HEK293 (cell line): Measurements from ENCODE around the gene APBA1.

Experiments used
- CTCF ChIP-seq: fragments of 450-650 bp; formaldehyde crosslinking; IDR thresholded peaks from 2 replicates; pipeline ENCODE4 v1.5.1; 2016; ENCODE audit warnings: missing biosample characterization, missing genetic modification characterization
- KLF1 ChIP-seq: fragments of 450-650 bp; formaldehyde crosslinking; IDR thresholded peaks from 2 replicates; pipeline ENCODE4 v1.5.1; 2016; ENCODE audit warnings: missing biosample characterization, missing genetic modification characterization
- ZFP37 ChIP-seq: fragments of 450-650 bp; formaldehyde crosslinking; IDR thresholded peaks from 2 replicates; pipeline ENCODE4 v1.5.1; 2016; ENCODE audit warnings: missing biosample characterization, missing genetic modification characterization
- ZNF266 ChIP-seq: fragments of 450-650 bp; formaldehyde crosslinking; IDR thresholded peaks from 2 replicates; pipeline ENCODE4 v1.5.1; 2016; ENCODE audit warnings: missing biosample characterization, missing genetic modification characterization, low read depth
- ZNF610 ChIP-seq: fragments of 450-650 bp; formaldehyde crosslinking; IDR thresholded peaks from 2 replicates; pipeline ENCODE4 v1.5.1; 2016; ENCODE audit warnings: missing biosample characterization, missing genetic modification characterization, borderline replicate concordance
- ZNF660 ChIP-seq: fragments of 450-650 bp; IDR thresholded peaks from 2 replicates; pipeline ENCODE4 v1.5.1; 2018; ENCODE audit warnings: missing biosample characterization, mild to moderate bottlenecking, missing genetic modification characterization
- ZNF768 ChIP-seq: fragments of 450-650 bp; formaldehyde crosslinking; IDR thresholded peaks from 2 replicates; pipeline ENCODE4 v1.5.1; 2018; ENCODE audit warnings: missing biosample characterization, mild to moderate bottlenecking, missing genetic modification characterization
- TF ChIP-seq, protein P1 (sequence below): fragments of 450-650 bp; formaldehyde crosslinking; IDR thresholded peaks from 2 replicates; pipeline ENCODE4 v1.5.1; 2016; ENCODE audit warnings: missing biosample characterization, missing genetic modification characterization

GRCh38 chr9:69468380-69468779, 203.8 kb downstream of the APBA1 start:
- TF ChIP-seq, protein P1, sequence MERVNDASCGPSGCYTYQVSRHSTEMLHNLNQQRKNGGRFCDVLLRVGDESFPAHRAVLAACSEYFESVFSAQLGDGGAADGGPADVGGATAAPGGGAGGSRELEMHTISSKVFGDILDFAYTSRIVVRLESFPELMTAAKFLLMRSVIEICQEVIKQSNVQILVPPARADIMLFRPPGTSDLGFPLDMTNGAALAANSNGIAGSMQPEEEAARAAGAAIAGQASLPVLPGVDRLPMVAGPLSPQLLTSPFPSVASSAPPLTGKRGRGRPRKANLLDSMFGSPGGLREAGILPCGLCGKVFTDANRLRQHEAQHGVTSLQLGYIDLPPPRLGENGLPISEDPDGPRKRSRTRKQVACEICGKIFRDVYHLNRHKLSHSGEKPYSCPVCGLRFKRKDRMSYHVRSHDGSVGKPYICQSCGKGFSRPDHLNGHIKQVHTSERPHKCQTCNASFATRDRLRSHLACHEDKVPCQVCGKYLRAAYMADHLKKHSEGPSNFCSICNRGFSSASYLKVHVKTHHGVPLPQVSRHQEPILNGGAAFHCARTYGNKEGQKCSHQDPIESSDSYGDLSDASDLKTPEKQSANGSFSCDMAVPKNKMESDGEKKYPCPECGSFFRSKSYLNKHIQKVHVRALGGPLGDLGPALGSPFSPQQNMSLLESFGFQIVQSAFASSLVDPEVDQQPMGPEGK (tag by site-specific recombination), result no peak
- TF ChIP-seq CTCF (tag by site-specific recombination) (no peak), ZNF768 (tag by site-specific recombination) (no peak), ZFP37 (no peak), ZNF610 (tag by site-specific recombination) (no peak), ZNF266 (tag by site-specific recombination) (no peak), KLF1 (no peak), ZNF660 (tag by site-specific recombination) (no peak)
